PC-3 (cell line): Measurements from ENCODE around the gene CEP192. TPM values are rescaled to one million over a fixed set of nuclear protein-coding genes. Genes with fewer than 3 reads are reported as not detected.
"Not testable (repeated sequence)": the region's sequence is repeated elsewhere in the genome, so short reads cannot be mapped to it uniquely, and the experiment has no call there.

Experiments used
- ATAC-seq: fragments of 200-7000 bp; cut with Tn5 transposase; 2 replicates; pipeline ENCODE4 v1.9.1; 2020; ENCODE audit warnings: mild to moderate bottlenecking, moderate library complexity
- BruUV-seq: library from RNA; stranded (reverse); fragments of 400-500 nt; replicated peaks from 2 replicates; lab custom pipeline; 2021; lab: Mats Ljungman, UMichigan
- CTCF ChIA-PET: fragments of 300-600 bp; sonication (Branson Sonifier 250); formaldehyde crosslinking; loops from one replicate; lab custom pipeline; 2022; ENCODE audit warnings: antibody characterized with exemption; lab: Charles Lee
- POLR2A ChIA-PET: fragments of 300-600 bp; sonication (Branson Sonifier 250); formaldehyde crosslinking; loops from one replicate; lab custom pipeline; 2022; ENCODE audit warnings: antibody characterized with exemption; ENCODE audit not compliant: unreplicated experiment; lab: Charles Lee
- DNase-seq: peaks from one replicate; pipeline ENCODE4 v3.0.0-alpha.2; 2015
- H2AFZ ChIP-seq: fragments of 300-600 bp; sonication (generic); 2 replicates; pipeline ENCODE4 v1.6.0; 2016; ENCODE audit warnings: antibody characterized with exemption, low read length
- H3F3A ChIP-seq: fragments of 300-600 bp; sonication (generic); one replicate; pipeline ENCODE4 v1.6.0; 2017; ENCODE audit warnings: antibody characterized with exemption, low read length, control low read depth, mild to moderate bottlenecking; ENCODE audit not compliant: unreplicated experiment
- H3K27ac ChIP-seq: fragments of 300-600 bp; sonication (generic); 2 replicates; pipeline ENCODE4 v1.5.1; 2016; ENCODE audit warnings: mild to moderate bottlenecking, low read length
- H3K27me3 ChIP-seq: fragments of 300-600 bp; sonication (generic); 2 replicates; pipeline ENCODE4 v1.6.1; 2016; ENCODE audit warnings: low read length, mixed read lengths
- H3K36me3 ChIP-seq: fragments of 300-600 bp; sonication (generic); 2 replicates; pipeline ENCODE4 v1.6.1; 2016; ENCODE audit warnings: low read depth, mixed run types, low read length, mixed read lengths
- H3K4me1 ChIP-seq: fragments of 300-600 bp; sonication (generic); 2 replicates; pipeline ENCODE4 v1.5.1; 2016; ENCODE audit warnings: low read length; ENCODE audit not compliant: insufficient read depth
- H3K4me2 ChIP-seq: fragments of 300-600 bp; sonication (generic); 2 replicates; pipeline ENCODE4 v1.6.0; 2016; ENCODE audit warnings: low read length
- H3K4me3 ChIP-seq: fragments of 300-600 bp; sonication (generic); 2 replicates; pipeline ENCODE4 v1.5.1; 2016; ENCODE audit warnings: mild to moderate bottlenecking, low read length, mixed read lengths
- H3K79me2 ChIP-seq: fragments of 300-600 bp; sonication (generic); 2 replicates; pipeline ENCODE4 v1.6.1; 2017; ENCODE audit warnings: low read length, mixed read lengths
- H3K9ac ChIP-seq: fragments of 300-600 bp; sonication (generic); 2 replicates; pipeline ENCODE4 v1.6.0; 2016; ENCODE audit warnings: mild to moderate bottlenecking, low read length
- H3K9me2 ChIP-seq: fragments of 300-600 bp; sonication (generic); replicated peaks from 2 replicates; pipeline ENCODE4 v1.6.1; 2016; ENCODE audit warnings: mixed run types, low read length, mixed read lengths
- H3K9me3 ChIP-seq: fragments of 300-600 bp; sonication (generic); 2 replicates; pipeline ENCODE4 v1.6.1; 2016; ENCODE audit warnings: low read length, mixed read lengths
- H4K20me1 ChIP-seq: fragments of 300-600 bp; sonication (generic); 2 replicates; pipeline ENCODE4 v1.6.1; 2016; ENCODE audit warnings: low read length, mixed read lengths
- EZH2 ChIP-seq: fragments of 300-600 bp; sonication (generic); IDR thresholded peaks from one replicate; pipeline ENCODE4 v1.6.1; 2017; ENCODE audit warnings: antibody characterized with exemption, mild to moderate bottlenecking, low read length; ENCODE audit not compliant: unreplicated experiment
- EZH2phosphoT487 ChIP-seq: fragments of 300-600 bp; sonication (generic); IDR thresholded peaks from 2 replicates; pipeline ENCODE4 v1.6.1; 2018; ENCODE audit warnings: mild to moderate bottlenecking, antibody characterized with exemption, low read length, borderline replicate concordance
- intact Hi-C: fragments of 100-400 bp; cut with micrococcal nuclease; formaldehyde crosslinking; loops from 2 replicates; pipeline ENCODE4 v1.9.0; 2023
- total RNA-seq: library from RNA; depleted of rRNA; stranded (reverse); fragments of >200 nt; gene quantifications from 2 replicates; pipeline ENCODE4 v1.2.3, GENCODE V29; 2014
- TF ChIP-seq, protein P1 (sequence below): fragments of 300-600 bp; sonication (generic); conservative IDR thresholded peaks from 2 replicates; pipeline ENCODE4 v1.5.1; 2017; ENCODE audit warnings: antibody characterized with exemption, low read depth, mild to moderate bottlenecking, low read length

CEP192 gene
- total RNA-seq, 1 experiment from 2014 or later: 32.6 TPM

DNA sequence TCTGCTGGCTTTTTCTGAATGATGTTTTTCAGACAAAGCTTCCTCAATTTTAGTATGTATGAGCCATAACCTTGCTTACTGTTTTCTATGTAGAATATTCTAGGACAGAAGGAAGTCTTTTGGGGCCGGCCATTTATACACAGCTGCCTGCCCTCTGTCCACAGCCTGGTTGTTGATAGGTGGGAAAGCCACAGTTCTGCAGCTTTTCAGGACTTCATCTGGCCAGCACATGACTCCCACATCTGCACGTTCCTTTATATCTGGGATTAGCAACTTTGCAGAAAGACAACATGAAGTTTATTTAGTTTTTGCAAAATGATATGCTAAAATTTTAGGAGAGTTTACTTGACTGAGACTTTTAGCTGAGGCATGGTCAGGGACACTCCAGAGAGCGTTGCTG lies 105.6 kb downstream of the CEP192 start:
- CTCF ChIA-PET: no interaction called here
- H3K36me3 ChIP-seq: peaks cover 50% of the 10 kb centered on the region

DNA sequence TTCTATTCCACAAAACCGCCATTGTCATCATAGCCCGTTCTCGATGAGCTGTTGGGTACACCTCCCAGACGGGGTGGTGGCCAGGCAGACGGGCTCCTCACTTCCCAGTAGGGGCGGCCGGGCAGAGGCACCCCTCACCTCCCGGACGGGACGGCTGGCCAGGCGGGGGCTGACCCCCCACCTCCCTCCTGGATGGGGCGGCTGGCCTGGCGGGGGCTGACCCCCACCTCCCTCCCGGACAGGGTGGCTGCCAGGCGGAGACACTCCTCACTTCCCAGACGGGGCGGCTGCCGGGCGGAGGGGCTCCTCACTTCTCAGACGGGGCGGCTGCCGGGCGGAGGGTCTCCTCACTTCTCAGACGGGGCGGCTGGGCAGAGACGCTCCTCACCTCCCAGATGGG lies 106.9 kb downstream of the CEP192 start:
- H3K9ac ChIP-seq, intact Hi-C loops, H3K4me3 ChIP-seq, H3K79me2 ChIP-seq, H3K9me2 ChIP-seq, DNase-seq, POLR2A ChIA-PET, H4K20me1 ChIP-seq, H3K9me3 ChIP-seq, H3K4me2 ChIP-seq, CTCF ChIA-PET, H2AFZ ChIP-seq, H3K27ac ChIP-seq, H3K4me1 ChIP-seq, H3K27me3 ChIP-seq, BruUV-seq, ATAC-seq, H3F3A ChIP-seq: not testable (repeated sequence)
- peaks cover 56% of the 10 kb centered on the region for H3K36me3 ChIP-seq

More for the DNA sequence above, 105.6 kb downstream of the CEP192 start:
- POLR2A ChIA-PET: no interaction called here
- no peaks in the 10 kb centered on the region for H3K4me1 ChIP-seq
- DNase-seq (no peak), ATAC-seq (no peak)
- no peak for TF ChIP-seq EZH2
- TF ChIP-seq, protein P1, sequence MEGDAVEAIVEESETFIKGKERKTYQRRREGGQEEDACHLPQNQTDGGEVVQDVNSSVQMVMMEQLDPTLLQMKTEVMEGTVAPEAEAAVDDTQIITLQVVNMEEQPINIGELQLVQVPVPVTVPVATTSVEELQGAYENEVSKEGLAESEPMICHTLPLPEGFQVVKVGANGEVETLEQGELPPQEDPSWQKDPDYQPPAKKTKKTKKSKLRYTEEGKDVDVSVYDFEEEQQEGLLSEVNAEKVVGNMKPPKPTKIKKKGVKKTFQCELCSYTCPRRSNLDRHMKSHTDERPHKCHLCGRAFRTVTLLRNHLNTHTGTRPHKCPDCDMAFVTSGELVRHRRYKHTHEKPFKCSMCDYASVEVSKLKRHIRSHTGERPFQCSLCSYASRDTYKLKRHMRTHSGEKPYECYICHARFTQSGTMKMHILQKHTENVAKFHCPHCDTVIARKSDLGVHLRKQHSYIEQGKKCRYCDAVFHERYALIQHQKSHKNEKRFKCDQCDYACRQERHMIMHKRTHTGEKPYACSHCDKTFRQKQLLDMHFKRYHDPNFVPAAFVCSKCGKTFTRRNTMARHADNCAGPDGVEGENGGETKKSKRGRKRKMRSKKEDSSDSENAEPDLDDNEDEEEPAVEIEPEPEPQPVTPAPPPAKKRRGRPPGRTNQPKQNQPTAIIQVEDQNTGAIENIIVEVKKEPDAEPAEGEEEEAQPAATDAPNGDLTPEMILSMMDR: no peak
- no peak for TF ChIP-seq EZH2phosphoT487
- H2AFZ ChIP-seq: no peak overlapping the region
- no peaks in the 10 kb centered on the region for H3K9me2 ChIP-seq
- no peak overlapping the region for H3K4me3 ChIP-seq
- no peaks in the 10 kb centered on the region for H3K79me2 ChIP-seq
- no peak overlapping the region for H3K27ac ChIP-seq
- no peak overlapping the region for H3K4me2 ChIP-seq
- H4K20me1 ChIP-seq: no peaks in the 10 kb centered on the region
- H3F3A ChIP-seq: no peaks in the 10 kb centered on the region
- BruUV-seq: no TSS peak
- H3K27me3 ChIP-seq: no peaks in the 10 kb centered on the region
- H3K9me3 ChIP-seq: no peaks in the 10 kb centered on the region
- H3K9ac ChIP-seq: no peak overlapping the region
- intact Hi-C loops: no loop called here

DNA sequence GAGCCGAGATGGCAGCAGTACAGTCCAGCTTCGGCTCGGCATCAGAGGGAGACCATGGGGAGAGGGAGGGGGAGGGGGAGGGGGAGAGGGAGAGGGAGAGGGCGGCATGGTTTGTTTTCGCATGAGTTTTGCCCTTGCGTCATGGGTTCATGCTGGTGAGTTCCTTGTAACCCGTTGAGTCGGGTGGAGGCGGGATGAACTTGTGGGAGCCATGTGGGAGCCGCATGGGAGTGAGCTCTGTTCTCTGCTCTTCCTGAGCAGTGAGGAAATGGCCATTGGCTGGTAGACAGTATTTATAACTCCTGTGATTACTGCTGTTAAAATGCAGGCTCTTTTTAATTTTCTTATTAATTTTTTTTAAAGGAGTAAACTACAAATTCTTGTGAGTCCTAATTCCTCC lies 108.0 kb downstream of the CEP192 start:
- no peak overlapping the region for H2AFZ ChIP-seq
- no peak overlapping the region for H3K27ac ChIP-seq
- no peak for ATAC-seq
- CTCF ChIA-PET: no interaction called here
- no peaks in the 10 kb centered on the region for H3K4me1 ChIP-seq
- H3F3A ChIP-seq: no peaks in the 10 kb centered on the region
- H3K79me2 ChIP-seq: no peaks in the 10 kb centered on the region
- no peak overlapping the region for H3K9ac ChIP-seq
- no peak for TF ChIP-seq EZH2phosphoT487
- H3K4me3 ChIP-seq: no peak overlapping the region
- no peak for DNase-seq
- intact Hi-C loops: no loop called here
- no peak overlapping the region for H3K4me2 ChIP-seq
- POLR2A ChIA-PET: no interaction called here
- H3K27me3 ChIP-seq: no peaks in the 10 kb centered on the region
- no TSS peak for BruUV-seq
- H3K9me2 ChIP-seq: no peaks in the 10 kb centered on the region
- H4K20me1 ChIP-seq: no peaks in the 10 kb centered on the region
- peaks cover 61% of the 10 kb centered on the region for H3K36me3 ChIP-seq
- no peaks in the 10 kb centered on the region for H3K9me3 ChIP-seq
